GM18511 (cell line): ENCODE measurements around the gene CFAP20DC.
"Not testable (repeated sequence)": the region's sequence is repeated elsewhere in the genome, so short reads cannot be mapped to it uniquely, and the experiment has no call there.

Source experiments
- ATAC-seq: cut with Tn5 transposase; IDR thresholded peaks from one replicate; pipeline ENCODE4 v1.9.1; 2021; ENCODE audit warnings: mild to moderate bottlenecking, moderate library complexity; ENCODE audit not compliant: unreplicated experiment

The CFAP20DC gene

GRCh38 chr3:58824285-58824684 is 225.5 kb downstream of the CFAP20DC start:
- ATAC-seq: no peak

- ATAC-seq: not testable (repeated sequence)
These were observed 243.1 kb downstream of the CFAP20DC start for GRCh38 chr3:58806551-58807244.

GRCh38 chr3:58804914-58805313 is 244.9 kb downstream of the CFAP20DC start:
- ATAC-seq: no peak

- ATAC-seq: no peak
These were observed 248.3 kb downstream of the CFAP20DC start for GRCh38 chr3:58801541-58801940.

GRCh38 chr3:58800940-58801339 is 248.9 kb downstream of the CFAP20DC start:
- ATAC-seq: no peak

GRCh38 chr3:58800032-58800431 is 249.8 kb downstream of the CFAP20DC start:
- no peak for ATAC-seq

GRCh38 chr3:58799271-58799670 is 250.6 kb downstream of the CFAP20DC start:
- ATAC-seq: no peak

- ATAC-seq: no peak
These were observed 251.5 kb downstream of the CFAP20DC start for GRCh38 chr3:58798312-58798711.

GRCh38 chr3:58794750-58795149 is 255.1 kb downstream of the CFAP20DC start:
- no peak for ATAC-seq

GRCh38 chr3:58793938-58794337 is 255.9 kb downstream of the CFAP20DC start:
- ATAC-seq: no peak

GRCh38 chr3:58792921-58793451 is 256.8 kb downstream of the CFAP20DC start:
- no peak for ATAC-seq

- no peak for ATAC-seq
These were observed 260.4 kb downstream of the CFAP20DC start for GRCh38 chr3:58789385-58789784.

GRCh38 chr3:58784888-58785287 is 264.9 kb downstream of the CFAP20DC start:
- ATAC-seq: no peak

GRCh38 chr3:58784425-58784824 is 265.4 kb downstream of the CFAP20DC start:
- ATAC-seq: no peak

- ATAC-seq: no peak
These were observed 266.0 kb downstream of the CFAP20DC start for GRCh38 chr3:58783845-58784244.

- ATAC-seq: no peak
These were observed 269.9 kb downstream of the CFAP20DC start for GRCh38 chr3:58779934-58780333.

GRCh38 chr3:58776231-58776630 is 273.6 kb downstream of the CFAP20DC start:
- ATAC-seq: no peak

GRCh38 chr3:58772462-58772861 is 277.4 kb downstream of the CFAP20DC start:
- no peak for ATAC-seq

GRCh38 chr3:58769065-58769464 is 280.8 kb downstream of the CFAP20DC start:
- ATAC-seq: no peak

- ATAC-seq: no peak
These were observed 283.1 kb downstream of the CFAP20DC start for GRCh38 chr3:58766587-58767282.

GRCh38 chr3:58755150-58755549 is 294.7 kb downstream of the CFAP20DC start:
- ATAC-seq: no peak

GRCh38 chr3:58754074-58754473 is 295.8 kb downstream of the CFAP20DC start:
- ATAC-seq: peak; percentile 79
